H1 (cell line): ENCODE results near the gene C14orf132. TPM values are rescaled to one million over a fixed set of nuclear protein-coding genes. Genes with fewer than 3 reads are reported as not detected.

Source experiments
- CTCF ChIA-PET: fragments of 300-600 bp; sonication (Branson Sonifier 250); formaldehyde crosslinking; loops from one replicate; lab custom pipeline; 2021; ENCODE audit not compliant: partially characterized antibody; lab: Charles Lee
- POLR2A ChIA-PET: fragments of 300-600 bp; sonication (Branson Sonifier 250); formaldehyde crosslinking; loops from one replicate; lab custom pipeline; 2021; ENCODE audit warnings: inconsistent platforms; ENCODE audit not compliant: partially characterized antibody; lab: Charles Lee
- DNase-seq, 2 experiments: peaks; one replicate each; pipeline versions ENCODE4 v3.0.0 to v3.0.0-alpha.2; 2010 to 2022; ENCODE audit warnings: low spot score in 2 of 2, low read depth in 1 of 2, mixed read lengths in 1 of 2
- FAIRE-seq: peaks from 2 replicates; lab custom pipeline; 2011; peaks lifted over from hg19 to GRCh38; lab: Jason Lieb, UNC
- H2AFZ ChIP-seq: 2 replicates; pipeline ENCODE4 v1.8.1; 2012; ENCODE audit warnings: low read length, inconsistent platforms
- H2AK5ac ChIP-seq: 2 replicates; pipeline ENCODE4 v1.6.1; 2013; ENCODE audit warnings: low read depth, low read length
- H2BK120ac ChIP-seq: replicated peaks from 2 replicates; pipeline ENCODE3; 2013; ENCODE audit warnings: low read depth, low read length, inconsistent platforms
- H2BK12ac ChIP-seq: 2 replicates; pipeline ENCODE4 v1.6.1; 2013; ENCODE audit warnings: low read depth, low read length
- H2BK15ac ChIP-seq: 2 replicates; pipeline ENCODE4 v1.6.1; 2013; ENCODE audit warnings: low read length
- H2BK20ac ChIP-seq: 2 replicates; pipeline ENCODE4 v1.6.1; 2013; ENCODE audit warnings: low read length
- H2BK5ac ChIP-seq: 2 replicates; pipeline ENCODE4 v1.6.1; 2013; ENCODE audit warnings: low read depth, low read length
- H3K14ac ChIP-seq: 2 replicates; pipeline ENCODE4 v1.6.1; 2013; ENCODE audit warnings: inconsistent platforms; ENCODE audit not compliant: insufficient read length
- H3K18ac ChIP-seq: 2 replicates; pipeline ENCODE4 v1.6.1; 2013; ENCODE audit warnings: low read length; ENCODE audit errors: extremely low read depth
- H3K23ac ChIP-seq: 2 replicates; pipeline ENCODE4 v1.6.1; 2013; ENCODE audit warnings: inconsistent platforms; ENCODE audit not compliant: insufficient read length
- H3K23me2 ChIP-seq: 2 replicates; pipeline ENCODE4 v1.6.1; 2013; ENCODE audit warnings: low read depth, low read length
- H3K27ac ChIP-seq: 2 replicates; pipeline ENCODE4 v1.6.1; 2011; ENCODE audit warnings: low read depth, low read length, inconsistent platforms
- H3K27me3 ChIP-seq, 4 experiments: replicated peaks in 1 of 4; 1 replicate in 1 of 4; 2 replicates in 3 of 4; pipeline versions ENCODE4 v1.6.1 to v1.8.1; 2011 to 2013; ENCODE audit warnings: low read length in 3 of 4, mild to moderate bottlenecking in 3 of 4, inconsistent platforms in 2 of 4, mixed read lengths in 2 of 4, moderate library complexity in 1 of 4; ENCODE audit not compliant: control insufficient read depth in 3 of 4, insufficient read depth in 3 of 4; ENCODE audit errors: extremely low read depth in 1 of 4
- H3K36me3 ChIP-seq, 4 experiments: 2 replicates each; pipeline versions ENCODE4 v1.6.1 to v1.8.1; 2011 to 2013; ENCODE audit warnings: mild to moderate bottlenecking in 4 of 4, low read length in 3 of 4, moderate library complexity in 2 of 4, control low read depth in 1 of 4, inconsistent platforms in 1 of 4; ENCODE audit not compliant: insufficient read depth in 4 of 4, control insufficient read depth in 2 of 4
- H3K4ac ChIP-seq: replicated peaks from 2 replicates; pipeline ENCODE3; 2013; ENCODE audit warnings: low read length, low read depth, mixed read lengths, inconsistent platforms; ENCODE audit not compliant: insufficient read length
- H3K4me1 ChIP-seq, 4 experiments: replicated peaks in 1 of 4; 1 replicate in 1 of 4; 2 replicates in 3 of 4; pipeline versions ENCODE4 v1.6.1 to v1.8.1; 2011 to 2013; ENCODE audit warnings: low read length in 3 of 4, inconsistent platforms in 2 of 4, mixed read lengths in 1 of 4; ENCODE audit not compliant: insufficient read depth in 4 of 4, control insufficient read depth in 3 of 4
- H3K4me2 ChIP-seq, 2 experiments: 2 replicates each; pipeline versions ENCODE4 v1.6.1 to v1.8.1; 2011 to 2013; ENCODE audit warnings: low read depth in 2 of 2, low read length in 2 of 2, control low read depth in 1 of 2, inconsistent platforms in 1 of 2, mild to moderate bottlenecking in 1 of 2; ENCODE audit not compliant: insufficient read depth in 1 of 2
- H3K4me3 ChIP-seq, 4 experiments: fragments of 200-600, 300-600 bp in 1 of 4; sonication (generic), shearing (Covaris generic), sonication (Bioruptor Twin) in 1 of 4; 2 replicates each; pipeline versions ENCODE4 v1.5.1 to v1.8.1; 2011 to 2016; ENCODE audit warnings: low read length in 4 of 4, low read depth in 3 of 4, control low read depth in 2 of 4, inconsistent platforms in 2 of 4, mild to moderate bottlenecking in 2 of 4, mixed read lengths in 1 of 4, moderate library complexity in 1 of 4; ENCODE audit not compliant: insufficient read depth in 2 of 4; ENCODE audit errors: extremely low read depth in 1 of 4
- H3K56ac ChIP-seq: replicated peaks from 2 replicates; pipeline ENCODE3; 2013; ENCODE audit warnings: low read depth, mild to moderate bottlenecking, mixed read lengths, low read length, inconsistent platforms; ENCODE audit not compliant: insufficient read length
- H3K79me1 ChIP-seq: 2 replicates; pipeline ENCODE4 v1.6.1; 2013; ENCODE audit warnings: low read depth, low read length, control low read depth
- H3K79me2 ChIP-seq, 2 experiments: 2 replicates each; pipeline versions ENCODE4 v1.6.1 to v1.8.1; 2012 to 2013; ENCODE audit warnings: low read length in 2 of 2, mild to moderate bottlenecking in 2 of 2, inconsistent platforms in 1 of 2; ENCODE audit not compliant: insufficient read depth in 2 of 2, control insufficient read depth in 1 of 2
- H3K9ac ChIP-seq, 4 experiments: replicated peaks in 1 of 4; 1 replicate in 1 of 4; 2 replicates in 3 of 4; pipeline versions ENCODE4 v1.6.1 to v1.8.1; 2011 to 2013; ENCODE audit warnings: low read depth in 3 of 4, low read length in 3 of 4, control low read depth in 2 of 4, mild to moderate bottlenecking in 2 of 4, moderate library complexity in 2 of 4, inconsistent platforms in 1 of 4; ENCODE audit errors: extremely low read depth in 1 of 4
- H3K9me3 ChIP-seq, 2 experiments: 2 replicates each; pipeline versions ENCODE4 v1.6.1 to v1.8.1; 2012 to 2013; ENCODE audit warnings: mild to moderate bottlenecking in 2 of 2, moderate library complexity in 2 of 2, control low read depth in 1 of 2, inconsistent platforms in 1 of 2, low read depth in 1 of 2, low read length in 1 of 2, mixed read lengths in 1 of 2; ENCODE audit not compliant: insufficient read depth in 2 of 2
- H4K20me1 ChIP-seq, 2 experiments: replicated peaks in 1 of 2; 2 replicates each; pipeline versions ENCODE3 to v1.8.1; 2011 to 2013; ENCODE audit warnings: inconsistent platforms in 2 of 2, low read length in 2 of 2, mild to moderate bottlenecking in 1 of 2; ENCODE audit not compliant: insufficient read depth in 2 of 2, control insufficient read depth in 1 of 2
- H4K5ac ChIP-seq: 2 replicates; pipeline ENCODE4 v1.6.1; 2013; ENCODE audit warnings: low read length, low read depth, mixed read lengths, inconsistent platforms; ENCODE audit not compliant: insufficient read length
- H4K8ac ChIP-seq: 2 replicates; pipeline ENCODE4 v1.8.0; 2013; ENCODE audit warnings: mild to moderate bottlenecking, moderate library complexity, low read length, inconsistent platforms; ENCODE audit not compliant: insufficient read depth; ENCODE audit errors: extremely low read depth
- H4K91ac ChIP-seq: replicated peaks from 2 replicates; pipeline ENCODE3; 2013; ENCODE audit warnings: low read length, mixed read lengths, inconsistent platforms; ENCODE audit not compliant: insufficient read length
- CHD1 ChIP-seq: IDR thresholded peaks from 2 replicates; pipeline ENCODE4 v1.6.1; 2012; ENCODE audit warnings: low read depth, low read length, improper control_type of control experiment
- MAX ChIP-seq: IDR thresholded peaks from 2 replicates; pipeline ENCODE4 v1.6.1; 2012; ENCODE audit warnings: inconsistent platforms
- TCF12 ChIP-seq: IDR thresholded peaks from 2 replicates; pipeline ENCODE4 v1.6.1; 2011; ENCODE audit warnings: low read depth, mild to moderate bottlenecking, low read length
- WGBS, 2 experiments: shearing (Covaris generic) in 1 of 2; methylation state at CpG; one replicate each; pipeline versions ENCODE4 v1.1.6 to v1.1.7; 2013 to 2015; ENCODE audit warnings: low lambda C conversion rate in 2 of 2, mixed read lengths in 2 of 2, inconsistent platforms in 1 of 2, low coverage in 1 of 2, missing lambda C conversion rate in 1 of 2; ENCODE audit not compliant: insufficient replicate concordance in 2 of 2, insufficient coverage in 1 of 2, insufficient read length in 1 of 2; ENCODE audit errors: extremely low coverage in 1 of 2, missing lambda C conversion rate in 1 of 2; 5-methylcytosine and 5-hydroxymethylcytosine counted together
- polyA plus RNA-seq, 7 experiments: library from polyadenylated mRNA; depleted of rRNA in 3 of 7; stranded (reverse) in 5 of 7; unstranded in 2 of 7; fragments of >200 nt in 5 of 7; fragments of 200-250 nt in 2 of 7; gene quantifications; 1 replicate in 5 of 7; 2 replicates in 1 of 7; 4 replicates in 1 of 7; pipeline versions ENCODE4 v1.2.1 to v1.2.3, GENCODE V29; 2011 to 2013; ENCODE audit warnings: missing spikeins in 2 of 7, mixed read lengths in 2 of 7
- total RNA-seq: library from RNA; stranded (reverse); fragmentation: NEBNext Ultra II Directional; extraction: Animal tissue kit (Norgen Biotek cat#: 25700); gene quantifications from 2 replicates; pipeline ENCODE4 v1.2.1, GENCODE V29; 2021

The C14orf132 gene
- total and polyA plus RNA-seq, 2 of the 8 experiments (the other 6 are each of a cell fraction or from before 2014, with no cell fraction given), result 11.7 to 32.5 TPM

GRCh38 chr14:96088481-96088880 is 49.3 kb downstream of the C14orf132 start:
- no peak overlapping the region for H4K5ac ChIP-seq
- H2BK12ac ChIP-seq, result no peak overlapping the region
- peaks cover 0 to 5% (median 0%) of the 10 kb centered on the region in 4 experiments; a peak in 3 of 7 replicates for H3K4me1 ChIP-seq
- no peak overlapping the region for H2BK15ac ChIP-seq
- FAIRE-seq (no peak), DNase-seq (no peak)
- no peak overlapping the region for H3K4ac ChIP-seq
- no peak overlapping the region for H3K23ac ChIP-seq
- no peaks in the 10 kb centered on the region for H3K27me3 ChIP-seq
- CTCF ChIA-PET, result interaction anchor here (0.7 to 5.3 kb wide), 7 partner anchors 9 to 527 kb away, joined by 3 to 31 read pairs (median 4); no protein-coding TSS in a partner anchor
- no peak overlapping the region for H4K8ac ChIP-seq
- no peak overlapping the region for H4K91ac ChIP-seq
- H3K14ac ChIP-seq, result no peak overlapping the region
- no peak overlapping the region for H2BK120ac ChIP-seq
- peaks cover 0 to 15% (median 6%) of the 10 kb centered on the region in 4 experiments; a peak in 5 of 8 replicates for H3K36me3 ChIP-seq
- H2AK5ac ChIP-seq, result no peak overlapping the region
- no peak overlapping the region for H2BK20ac ChIP-seq
- H3K9ac ChIP-seq, result no peak overlapping the region
- no peaks in the 10 kb centered on the region for H3K79me2 ChIP-seq
- no peaks in the 10 kb centered on the region; the same call in 1 of the 2 replicates for H3K23me2 ChIP-seq
- peaks cover 0 to 4% of the 10 kb centered on the region in 2 experiments for H4K20me1 ChIP-seq
- H2AFZ ChIP-seq, result no peak overlapping the region
- H3K18ac ChIP-seq, result no peak overlapping the region
- no peak overlapping the region for H3K4me3 ChIP-seq
- H3K56ac ChIP-seq, result no peak overlapping the region
- no peak overlapping the region for H3K4me2 ChIP-seq
- no peak overlapping the region for H3K27ac ChIP-seq
- 91% methylated on average over 8 of the region's 8 CpGs; no CpG with 5 or more reads in 1 of the 2 experiments for WGBS, 2 experiments
- H3K9me3 ChIP-seq, result no peaks in the 10 kb centered on the region
- H3K79me1 ChIP-seq, result peaks cover 3% of the 10 kb centered on the region; the same call in 1 of the 2 replicates
- POLR2A ChIA-PET, result no interaction called here
- H2BK5ac ChIP-seq, result no peak overlapping the region
- TF ChIP-seq MAX (no peak), TCF12 (no peak), CHD1 (no peak)
